SK-N-SH (cell line): ENCODE results near the gene FAM161A. TPM values are rescaled to one million over a fixed set of nuclear protein-coding genes. Genes with fewer than 3 reads are reported as not detected.

Experiments used
- CTCF ChIA-PET: fragments of 300-600, 350-600 bp; formaldehyde crosslinking; extraction: SDS; loops from one replicate; lab custom pipeline; 2021; lab: Yijun Ruan, JAX
- POLR2A ChIA-PET: fragments of 350-600 bp; sonication (Branson Sonifier 250); formaldehyde crosslinking; extraction: SDS; loops from one replicate; lab custom pipeline; 2020; ENCODE audit warnings: antibody characterized with exemption, inconsistent platforms; lab: Yijun Ruan, JAX
- DNase-seq: peaks from one replicate; pipeline ENCODE4 v3.0.0; 2012
- H2AFZ ChIP-seq: fragments of 200-600 bp; sonication (generic); 2 replicates; pipeline ENCODE4 v1.8.1; 2016; ENCODE audit warnings: antibody characterized with exemption, mild to moderate bottlenecking, low read depth
- H3F3A ChIP-seq: fragments of 200-600 bp; sonication (generic); replicated peaks from 2 replicates; pipeline ENCODE3; 2016; ENCODE audit warnings: antibody characterized with exemption, mild to moderate bottlenecking; ENCODE audit not compliant: insufficient read depth
- H3K27ac ChIP-seq, 2 experiments: fragments of 200-500 bp in 1 of 2; fragments of 200-600 bp in 1 of 2; sonication (Bioruptor generic) in 1 of 2; sonication (generic), shearing (Covaris generic) in 1 of 2; 2 replicates each; pipeline versions ENCODE4 v1.5.1 to v1.6.1; 2014 to 2016; ENCODE audit warnings: low read depth in 2 of 2, inconsistent platforms in 1 of 2, low read length in 1 of 2, mild to moderate bottlenecking in 1 of 2, mixed read lengths in 1 of 2
- H3K27me3 ChIP-seq: fragments of 200-600 bp; sonication (generic), shearing (Covaris generic); 2 replicates; pipeline ENCODE4 v1.6.1; 2016; ENCODE audit warnings: mixed run types; ENCODE audit not compliant: insufficient read depth
- H3K36me3 ChIP-seq, 2 experiments: fragments of 200-500 bp in 1 of 2; fragments of 200-600 bp in 1 of 2; sonication (Bioruptor generic) in 1 of 2; sonication (generic) in 1 of 2; replicated peaks in 1 of 2; 2 replicates each; pipeline versions ENCODE3 to v1.5.1; 2014 to 2016; ENCODE audit warnings: low read length in 1 of 2, mild to moderate bottlenecking in 1 of 2; ENCODE audit not compliant: insufficient read depth in 2 of 2, control insufficient read depth in 1 of 2
- H3K4me1 ChIP-seq, 2 experiments: fragments of 200-500 bp in 1 of 2; fragments of 200-600 bp in 1 of 2; sonication (Bioruptor generic) in 1 of 2; sonication (generic), shearing (Covaris generic) in 1 of 2; 2 replicates each; pipeline versions ENCODE4 v1.5.1 to v1.6.1; 2014 to 2016; ENCODE audit warnings: low read depth in 1 of 2, low read length in 1 of 2, mixed run types in 1 of 2; ENCODE audit not compliant: insufficient read depth in 2 of 2, control insufficient read depth in 1 of 2
- H3K4me2 ChIP-seq: fragments of 200-600 bp; sonication (generic), shearing (Covaris generic); 2 replicates; pipeline ENCODE4 v1.6.1; 2017; ENCODE audit warnings: mixed run types
- H3K4me3 ChIP-seq, 2 experiments: fragments of 200-500 bp in 1 of 2; fragments of 200-600 bp in 1 of 2; sonication (Bioruptor generic) in 1 of 2; sonication (generic), shearing (Covaris generic) in 1 of 2; 2 replicates each; pipeline versions ENCODE4 v1.5.1 to v1.8.1; 2014 to 2016; ENCODE audit warnings: low read depth in 2 of 2, inconsistent platforms in 1 of 2, low read length in 1 of 2, mild to moderate bottlenecking in 1 of 2, mixed read lengths in 1 of 2, moderate library complexity in 1 of 2
- H3K79me2 ChIP-seq: fragments of 200-600 bp; sonication (generic); 2 replicates; pipeline ENCODE4 v1.8.1; 2017; ENCODE audit warnings: mild to moderate bottlenecking; ENCODE audit not compliant: insufficient read depth
- H3K9ac ChIP-seq: fragments of 200-600 bp; sonication (generic); 2 replicates; pipeline ENCODE4 v1.6.1; 2017; ENCODE audit warnings: mixed run types
- H3K9me2 ChIP-seq: fragments of 200-600 bp; sonication (generic); 2 replicates; pipeline ENCODE4 v1.6.1; 2017; ENCODE audit warnings: mixed run types
- H3K9me3 ChIP-seq: fragments of 200-600 bp; sonication (generic); 2 replicates; pipeline ENCODE4 v1.6.1; 2017; ENCODE audit warnings: mixed run types, mild to moderate bottlenecking, moderate library complexity
- H4K20me1 ChIP-seq: fragments of 200-600 bp; sonication (generic); 2 replicates; pipeline ENCODE4 v1.6.1; 2017; ENCODE audit warnings: mild to moderate bottlenecking, mixed run types; ENCODE audit not compliant: insufficient read depth
- CTCF ChIP-seq: fragments of 200-600 bp; sonication (generic); IDR thresholded peaks from 2 replicates; pipeline ENCODE4 v1.6.1; 2017; ENCODE audit warnings: antibody characterized with exemption, mild to moderate bottlenecking, moderate library complexity
- EP300 ChIP-seq, 2 experiments: IDR thresholded peaks; 2 replicates each; pipeline versions ENCODE4 v1.4.0 to v1.6.1; 2012; ENCODE audit warnings: borderline replicate concordance in 1 of 2, low read depth in 1 of 2, low read length in 1 of 2
- JUND ChIP-seq: IDR thresholded peaks from 2 replicates; pipeline ENCODE4 v1.4.0; 2012
- MAX ChIP-seq: IDR thresholded peaks from 2 replicates; pipeline ENCODE4 v1.4.0; 2012; ENCODE audit warnings: low read depth
- MEF2A ChIP-seq: IDR thresholded peaks from 2 replicates; pipeline ENCODE4 v1.4.0; 2012; ENCODE audit warnings: low read depth, borderline replicate concordance
- POLR2AphosphoS5 ChIP-seq: IDR thresholded peaks from 2 replicates; pipeline ENCODE4 v1.6.1; 2012; ENCODE audit warnings: low read depth, low read length
- RAD21 ChIP-seq: IDR thresholded peaks from 2 replicates; pipeline ENCODE4 v1.6.1; 2012; ENCODE audit warnings: mild to moderate bottlenecking, low read length
- RCOR1 ChIP-seq: fragments of 150-350 bp; IDR thresholded peaks from 2 replicates; pipeline ENCODE4 v1.6.1; 2017; ENCODE audit warnings: antibody characterized with exemption, low read length
- REST ChIP-seq: IDR thresholded peaks from 2 replicates; pipeline ENCODE4 v1.6.1; 2012; ENCODE audit warnings: mild to moderate bottlenecking, low read depth, low read length, moderate library complexity
- RFX5 ChIP-seq: IDR thresholded peaks from 2 replicates; pipeline ENCODE4 v1.6.1; 2012; ENCODE audit warnings: mild to moderate bottlenecking, improper control_type of control experiment, low read length
- SMC3 ChIP-seq: IDR thresholded peaks from 2 replicates; pipeline ENCODE4 v1.6.1; 2012; ENCODE audit warnings: low read depth, low read length, improper control_type of control experiment
- WGBS: methylation state at CpG from one replicate; pipeline ENCODE4 v1.1.6; 2017; ENCODE audit warnings: low lambda C conversion rate; 5-methylcytosine and 5-hydroxymethylcytosine counted together
- polyA plus RNA-seq, 3 experiments: library from polyadenylated mRNA; depleted of rRNA; stranded (reverse); fragments of >200 nt; gene quantifications; 2 replicates each; pipeline ENCODE4 v1.2.3, GENCODE V29; 2012
- TF ChIP-seq, protein P1 (sequence below): IDR thresholded peaks from 2 replicates; pipeline ENCODE4 v1.4.0; 2012; ENCODE audit warnings: low read depth, borderline replicate concordance
- TF ChIP-seq, protein P2 (sequence below): IDR thresholded peaks from 2 replicates; pipeline ENCODE4; 2012

FAM161A gene
- polyA plus RNA-seq, 1 of the 3 experiments (the other 2 are of a cell fraction): 0.90 TPM

DNA sequence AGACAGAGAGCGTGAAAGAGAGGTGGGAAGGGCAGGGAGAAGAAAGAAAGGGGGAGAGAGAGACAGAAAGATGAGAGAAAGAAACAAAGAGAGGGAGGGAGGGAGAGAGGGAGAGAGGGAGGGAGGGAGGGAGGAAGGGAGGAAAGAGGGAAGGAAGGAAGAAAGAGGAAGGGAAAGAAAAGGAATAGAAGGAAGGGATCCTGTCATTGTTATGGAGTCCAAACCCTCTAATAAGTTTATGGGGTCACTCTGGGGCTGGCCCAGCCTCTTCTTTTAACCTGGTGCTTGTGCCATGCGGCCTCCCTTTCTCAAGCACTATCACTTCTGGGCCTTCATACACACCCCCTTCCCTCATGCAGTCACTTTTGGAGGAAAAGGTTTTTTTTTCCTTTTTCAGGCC is 58.5 kb downstream of the FAM161A start:
- no peak for DNase-seq
- Histone ChIP-seq H3K36me3 (no peaks in the 10 kb centered on the region), H3K9me2 (no peaks in the 10 kb centered on the region), H3F3A (no peaks in the 10 kb centered on the region), H3K4me3 (no peak overlapping the region), H3K4me1 (no peaks in the 10 kb centered on the region), H3K9me3 (no peaks in the 10 kb centered on the region), H3K27me3 (no peaks in the 10 kb centered on the region), H2AFZ (no peak overlapping the region), H3K27ac (no peak overlapping the region), H3K79me2 (no peaks in the 10 kb centered on the region), H3K4me2 (no peak overlapping the region), H4K20me1 (no peaks in the 10 kb centered on the region), H3K9ac (no peak overlapping the region)
- WGBS: 70% methylated on average over 2 of the region's 2 CpGs
- POLR2A ChIA-PET: no interaction called here
- TF ChIP-seq RCOR1 (no peak), POLR2AphosphoS5 (no peak), CTCF (no peak), REST (no peak), MEF2A (no peak), SMC3 (no peak), RAD21 (no peak), RFX5 (no peak), JUND (no peak), MAX (no peak), EP300 (IDR thresholded peaks at IDR 0.05; ENCODE audit: borderline replicate concordance in 1 of 2, low read depth in 1 of 2, low read length in 1 of 2) (no peak)
- TF ChIP-seq, protein P1, sequence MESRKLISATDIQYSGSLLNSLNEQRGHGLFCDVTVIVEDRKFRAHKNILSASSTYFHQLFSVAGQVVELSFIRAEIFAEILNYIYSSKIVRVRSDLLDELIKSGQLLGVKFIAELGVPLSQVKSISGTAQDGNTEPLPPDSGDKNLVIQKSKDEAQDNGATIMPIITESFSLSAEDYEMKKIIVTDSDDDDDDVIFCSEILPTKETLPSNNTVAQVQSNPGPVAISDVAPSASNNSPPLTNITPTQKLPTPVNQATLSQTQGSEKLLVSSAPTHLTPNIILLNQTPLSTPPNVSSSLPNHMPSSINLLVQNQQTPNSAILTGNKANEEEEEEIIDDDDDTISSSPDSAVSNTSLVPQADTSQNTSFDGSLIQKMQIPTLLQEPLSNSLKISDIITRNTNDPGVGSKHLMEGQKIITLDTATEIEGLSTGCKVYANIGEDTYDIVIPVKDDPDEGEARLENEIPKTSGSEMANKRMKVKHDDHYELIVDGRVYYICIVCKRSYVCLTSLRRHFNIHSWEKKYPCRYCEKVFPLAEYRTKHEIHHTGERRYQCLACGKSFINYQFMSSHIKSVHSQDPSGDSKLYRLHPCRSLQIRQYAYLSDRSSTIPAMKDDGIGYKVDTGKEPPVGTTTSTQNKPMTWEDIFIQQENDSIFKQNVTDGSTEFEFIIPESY: no peak
- TF ChIP-seq, protein P2, sequence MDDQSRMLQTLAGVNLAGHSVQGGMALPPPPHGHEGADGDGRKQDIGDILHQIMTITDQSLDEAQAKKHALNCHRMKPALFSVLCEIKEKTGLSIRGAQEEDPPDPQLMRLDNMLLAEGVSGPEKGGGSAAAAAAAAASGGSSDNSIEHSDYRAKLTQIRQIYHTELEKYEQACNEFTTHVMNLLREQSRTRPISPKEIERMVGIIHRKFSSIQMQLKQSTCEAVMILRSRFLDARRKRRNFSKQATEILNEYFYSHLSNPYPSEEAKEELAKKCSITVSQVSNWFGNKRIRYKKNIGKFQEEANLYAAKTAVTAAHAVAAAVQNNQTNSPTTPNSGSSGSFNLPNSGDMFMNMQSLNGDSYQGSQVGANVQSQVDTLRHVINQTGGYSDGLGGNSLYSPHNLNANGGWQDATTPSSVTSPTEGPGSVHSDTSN: no peak
- CTCF ChIA-PET: interaction anchor here (1.0 kb wide), 1 partner anchor 15 kb away, joined by 3 read pairs; no protein-coding TSS in a partner anchor
